ENCODE data around the gene IL24.

Gene IL24

GRCh38 chr1:206907304-206907991 is 10.2 kb downstream of the IL24 start:
- no peak overlapping the region for H3K4me3 ChIP-seq (ENCODE audit: low read length)
- peaks cover 12% of the 10 kb centered on the region for H3K27me3 ChIP-seq (replicated peaks; ENCODE audit: control insufficient read depth, insufficient read depth, low read length)
- H3K36me3 ChIP-seq (ENCODE audit: control insufficient read depth, insufficient read depth, low read length, severe bottlenecking) = no peaks in the 10 kb centered on the region
- peaks cover 9% of the 10 kb centered on the region for H3K4me1 ChIP-seq (ENCODE audit: control insufficient read depth, insufficient read depth, low read length)
- no peaks in the 10 kb centered on the region for H3K9me3 ChIP-seq (ENCODE audit: control insufficient read depth, low read length)
- no peak overlapping the region for H3K9ac ChIP-seq (ENCODE audit: low read length)
- no peak for DNase-seq (ENCODE audit: low read depth)

GRCh38 chr1:206908038-206908437 is 10.8 kb downstream of the IL24 start:
- H3K9ac ChIP-seq (ENCODE audit: low read length) = no peak overlapping the region
- no peaks in the 10 kb centered on the region for H3K36me3 ChIP-seq (ENCODE audit: control insufficient read depth, insufficient read depth, low read length, severe bottlenecking)
- no peak for DNase-seq (ENCODE audit: low read depth)
- peaks cover 15% of the 10 kb centered on the region for H3K27me3 ChIP-seq (replicated peaks; ENCODE audit: control insufficient read depth, insufficient read depth, low read length)
- H3K9me3 ChIP-seq (ENCODE audit: control insufficient read depth, low read length) = no peaks in the 10 kb centered on the region
- H3K4me1 ChIP-seq (ENCODE audit: control insufficient read depth, insufficient read depth, low read length) = peaks cover 9% of the 10 kb centered on the region
- H3K4me3 ChIP-seq (ENCODE audit: low read length) = no peak overlapping the region

GRCh38 chr1:206909161-206909882 is 12.1 kb downstream of the IL24 start:
- Histone ChIP-seq H3K36me3 (ENCODE audit: control insufficient read depth, insufficient read depth, low read length, severe bottlenecking) (no peaks in the 10 kb centered on the region), H3K4me1 (ENCODE audit: control insufficient read depth, insufficient read depth, low read length) (peaks cover 6% of the 10 kb centered on the region), H3K9me3 (ENCODE audit: control insufficient read depth, low read length) (no peaks in the 10 kb centered on the region), H3K27me3 (replicated peaks; ENCODE audit: control insufficient read depth, insufficient read depth, low read length) (peaks cover 27% of the 10 kb centered on the region), H3K4me3 (ENCODE audit: low read length) (peak overlapping the region; percentile 67), H3K9ac (ENCODE audit: low read length) (no peak overlapping the region)
- peak; percentile 42 for DNase-seq (ENCODE audit: low read depth)

- peak overlapping the region; percentile 67 for H3K4me3 ChIP-seq (ENCODE audit: low read length)
- peaks cover 29% of the 10 kb centered on the region for H3K27me3 ChIP-seq (replicated peaks; ENCODE audit: control insufficient read depth, insufficient read depth, low read length)
- no peak for DNase-seq (ENCODE audit: low read depth)
Observed at GRCh38 chr1:206909883-206910318, 12.7 kb downstream of the IL24 start.

GRCh38 chr1:206911064-206911663 is 13.9 kb downstream of the IL24 start:
- Histone ChIP-seq H3K9ac (ENCODE audit: low read length) (no peak overlapping the region), H3K27me3 (replicated peaks; ENCODE audit: control insufficient read depth, insufficient read depth, low read length) (peaks cover 40% of the 10 kb centered on the region), H3K4me1 (ENCODE audit: control insufficient read depth, insufficient read depth, low read length) (no peaks in the 10 kb centered on the region), H3K36me3 (ENCODE audit: control insufficient read depth, insufficient read depth, low read length, severe bottlenecking) (no peaks in the 10 kb centered on the region), H3K4me3 (ENCODE audit: low read length) (no peak overlapping the region), H3K9me3 (ENCODE audit: control insufficient read depth, low read length) (no peaks in the 10 kb centered on the region)
- peak; percentile 89 for DNase-seq (ENCODE audit: low read depth)

More at GRCh38 chr1:206909883-206910318, 12.7 kb downstream of the IL24 start:
- Histone ChIP-seq H3K9me3 (ENCODE audit: control insufficient read depth, low read length) (no peaks in the 10 kb centered on the region), H3K36me3 (ENCODE audit: control insufficient read depth, insufficient read depth, low read length, severe bottlenecking) (no peaks in the 10 kb centered on the region), H3K9ac (ENCODE audit: low read length) (no peak overlapping the region), H3K4me1 (ENCODE audit: control insufficient read depth, insufficient read depth, low read length) (peaks cover 3% of the 10 kb centered on the region)

GRCh38 chr1:206912445-206913095 is 15.3 kb downstream of the IL24 start:
- no peaks in the 10 kb centered on the region for H3K36me3 ChIP-seq (ENCODE audit: control insufficient read depth, insufficient read depth, low read length, severe bottlenecking)
- no peak overlapping the region for H3K4me3 ChIP-seq (ENCODE audit: low read length)
- H3K27me3 ChIP-seq (replicated peaks; ENCODE audit: control insufficient read depth, insufficient read depth, low read length) = peaks cover 47% of the 10 kb centered on the region
- no peaks in the 10 kb centered on the region for H3K9me3 ChIP-seq (ENCODE audit: control insufficient read depth, low read length)
- DNase-seq (ENCODE audit: low read depth) = peak; percentile 94
- no peaks in the 10 kb centered on the region for H3K4me1 ChIP-seq (ENCODE audit: control insufficient read depth, insufficient read depth, low read length)
- no peak overlapping the region for H3K9ac ChIP-seq (ENCODE audit: low read length)

GRCh38 chr1:206913766-206914537 is 16.7 kb downstream of the IL24 start:
- DNase-seq (ENCODE audit: low read depth) = no peak
- H3K4me1 ChIP-seq (ENCODE audit: control insufficient read depth, insufficient read depth, low read length) = no peaks in the 10 kb centered on the region
- no peak overlapping the region for H3K9ac ChIP-seq (ENCODE audit: low read length)
- peaks cover 48% of the 10 kb centered on the region for H3K27me3 ChIP-seq (replicated peaks; ENCODE audit: control insufficient read depth, insufficient read depth, low read length)
- no peak overlapping the region for H3K4me3 ChIP-seq (ENCODE audit: low read length)
- H3K36me3 ChIP-seq (ENCODE audit: control insufficient read depth, insufficient read depth, low read length, severe bottlenecking) = no peaks in the 10 kb centered on the region
- H3K9me3 ChIP-seq (ENCODE audit: control insufficient read depth, low read length) = no peaks in the 10 kb centered on the region

- H3K4me3 ChIP-seq (ENCODE audit: low read length) = no peak overlapping the region
- DNase-seq (ENCODE audit: low read depth) = no peak
- no peaks in the 10 kb centered on the region for H3K9me3 ChIP-seq (ENCODE audit: control insufficient read depth, low read length)
- peaks cover 41% of the 10 kb centered on the region for H3K27me3 ChIP-seq (replicated peaks; ENCODE audit: control insufficient read depth, insufficient read depth, low read length)
- no peaks in the 10 kb centered on the region for H3K36me3 ChIP-seq (ENCODE audit: control insufficient read depth, insufficient read depth, low read length, severe bottlenecking)
- no peak overlapping the region for H3K9ac ChIP-seq (ENCODE audit: low read length)
- H3K4me1 ChIP-seq (ENCODE audit: control insufficient read depth, insufficient read depth, low read length) = no peaks in the 10 kb centered on the region
Observed at GRCh38 chr1:206915030-206915735, 17.9 kb downstream of the IL24 start.

GRCh38 chr1:206916000-206916709 is 18.9 kb downstream of the IL24 start:
- H3K36me3 ChIP-seq (ENCODE audit: control insufficient read depth, insufficient read depth, low read length, severe bottlenecking) = no peaks in the 10 kb centered on the region
- H3K4me3 ChIP-seq (ENCODE audit: low read length) = no peak overlapping the region
- no peaks in the 10 kb centered on the region for H3K4me1 ChIP-seq (ENCODE audit: control insufficient read depth, insufficient read depth, low read length)
- DNase-seq (ENCODE audit: low read depth) = no peak
- no peak overlapping the region for H3K9ac ChIP-seq (ENCODE audit: low read length)
- no peaks in the 10 kb centered on the region for H3K9me3 ChIP-seq (ENCODE audit: control insufficient read depth, low read length)
- peaks cover 39% of the 10 kb centered on the region for H3K27me3 ChIP-seq (replicated peaks; ENCODE audit: control insufficient read depth, insufficient read depth, low read length)

- H3K4me3 ChIP-seq (ENCODE audit: low read length) = no peak overlapping the region
- no peaks in the 10 kb centered on the region for H3K36me3 ChIP-seq (ENCODE audit: control insufficient read depth, insufficient read depth, low read length, severe bottlenecking)
- DNase-seq (ENCODE audit: low read depth) = no peak
- no peak overlapping the region for H3K9ac ChIP-seq (ENCODE audit: low read length)
- peaks cover 43% of the 10 kb centered on the region for H3K27me3 ChIP-seq (replicated peaks; ENCODE audit: control insufficient read depth, insufficient read depth, low read length)
- no peaks in the 10 kb centered on the region for H3K9me3 ChIP-seq (ENCODE audit: control insufficient read depth, low read length)
- H3K4me1 ChIP-seq (ENCODE audit: control insufficient read depth, insufficient read depth, low read length) = no peaks in the 10 kb centered on the region
Observed at GRCh38 chr1:206918076-206918475, 20.8 kb downstream of the IL24 start.

All from adipocyte (in vitro differentiated cells).